H9 (cell line): ENCODE results near the gene DLEC1. TPM values are rescaled to one million over a fixed set of nuclear protein-coding genes. Genes with fewer than 3 reads are reported as not detected.
"Not testable (repeated sequence)": the region's sequence is repeated elsewhere in the genome, so short reads cannot be mapped to it uniquely, and the experiment has no call there.

Experiments used
- DNase-seq: peaks from one replicate; pipeline ENCODE4 v3.0.0-alpha.2; 2017
- H2AFZ ChIP-seq: one replicate; pipeline ENCODE4 v1.6.1; 2013; ENCODE audit warnings: mild to moderate bottlenecking, low read length, control low read depth, moderate library complexity
- H2AK5ac ChIP-seq: 2 replicates; pipeline ENCODE4 v1.6.1; 2013; ENCODE audit warnings: low read length, control low read depth, mixed read lengths; ENCODE audit not compliant: insufficient read length
- H2BK120ac ChIP-seq: one replicate; pipeline ENCODE4 v1.6.1; 2013; ENCODE audit warnings: low read depth, mild to moderate bottlenecking, low read length, control low read depth, inconsistent platforms; ENCODE audit not compliant: poor library complexity, severe bottlenecking
- H2BK12ac ChIP-seq: 2 replicates; pipeline ENCODE4 v1.6.1; 2013; ENCODE audit warnings: low read length, control low read depth, mixed read lengths, low read depth; ENCODE audit not compliant: insufficient read length
- H2BK15ac ChIP-seq: 2 replicates; pipeline ENCODE4 v1.6.1; 2013; ENCODE audit warnings: low read depth, low read length, control low read depth
- H2BK20ac ChIP-seq: one replicate; pipeline ENCODE4 v1.6.1; 2013; ENCODE audit warnings: low read depth, mild to moderate bottlenecking, low read length, control low read depth, inconsistent platforms; ENCODE audit not compliant: poor library complexity, severe bottlenecking
- H2BK5ac ChIP-seq: 2 replicates; pipeline ENCODE4 v1.6.1; 2013; ENCODE audit warnings: low read length, control low read depth, mixed read lengths; ENCODE audit not compliant: insufficient read length
- H3K14ac ChIP-seq: 2 replicates; pipeline ENCODE4 v1.6.1; 2013; ENCODE audit warnings: low read length, control low read depth; ENCODE audit not compliant: insufficient read depth
- H3K18ac ChIP-seq: 2 replicates; pipeline ENCODE4 v1.6.1; 2013; ENCODE audit warnings: low read depth, mild to moderate bottlenecking, mixed read lengths, low read length, control low read depth; ENCODE audit not compliant: insufficient read length
- H3K23ac ChIP-seq: 2 replicates; pipeline ENCODE4 v1.6.1; 2013; ENCODE audit warnings: low read length, control low read depth, mixed read lengths, low read depth; ENCODE audit not compliant: insufficient read length
- H3K23me2 ChIP-seq: 2 replicates; pipeline ENCODE4 v1.6.1; 2013; ENCODE audit warnings: low read depth, mild to moderate bottlenecking, mixed read lengths, low read length, control low read depth; ENCODE audit not compliant: insufficient read length, poor library complexity, severe bottlenecking
- H3K27ac ChIP-seq: 2 replicates; pipeline ENCODE4 v1.5.1; 2013; ENCODE audit warnings: low read length, control low read depth, mixed read lengths, low read depth; ENCODE audit not compliant: insufficient read length
- H3K27me3 ChIP-seq: 2 replicates; pipeline ENCODE4 v1.6.1; 2013; ENCODE audit warnings: low read length, control low read depth, inconsistent platforms; ENCODE audit not compliant: insufficient read depth
- H3K4ac ChIP-seq: 2 replicates; pipeline ENCODE4 v1.6.1; 2013; ENCODE audit warnings: low read depth, mild to moderate bottlenecking, control low read depth, inconsistent platforms, low read length, moderate library complexity
- H3K4me1 ChIP-seq: 2 replicates; pipeline ENCODE4 v1.6.1; 2013; ENCODE audit warnings: low read length, control low read depth, inconsistent platforms; ENCODE audit not compliant: insufficient read depth
- H3K4me2 ChIP-seq: 2 replicates; pipeline ENCODE4 v1.6.1; 2013; ENCODE audit warnings: low read length, control low read depth, mixed read lengths; ENCODE audit not compliant: insufficient read length, insufficient read depth
- H3K56ac ChIP-seq: 2 replicates; pipeline ENCODE4 v1.6.1; 2013; ENCODE audit warnings: low read depth, mild to moderate bottlenecking, mixed read lengths, low read length, control low read depth; ENCODE audit not compliant: insufficient read length
- H3K79me1 ChIP-seq: 2 replicates; pipeline ENCODE4 v1.6.1; 2013; ENCODE audit warnings: low read depth, mild to moderate bottlenecking, moderate library complexity, low read length, control low read depth, inconsistent platforms; ENCODE audit not compliant: insufficient read depth, poor library complexity, severe bottlenecking
- H3K79me2 ChIP-seq: 2 replicates; pipeline ENCODE4 v1.6.1; 2013; ENCODE audit warnings: low read length, control low read depth, inconsistent platforms; ENCODE audit not compliant: insufficient read depth
- H3K9ac ChIP-seq: 2 replicates; pipeline ENCODE4 v1.6.1; 2013; ENCODE audit warnings: low read length, control low read depth, mixed read lengths; ENCODE audit not compliant: insufficient read length; ENCODE audit errors: extremely low read depth
- H3K9me3 ChIP-seq: one replicate; pipeline ENCODE4 v1.6.1; 2013; ENCODE audit warnings: low read depth, low read length, inconsistent platforms; ENCODE audit not compliant: control insufficient read depth
- H3T11ph ChIP-seq: one replicate; pipeline ENCODE4 v1.6.1; 2013; ENCODE audit warnings: mild to moderate bottlenecking, low read length, control low read depth, inconsistent platforms
- H4K20me1 ChIP-seq: one replicate; pipeline ENCODE4 v1.6.1; 2013; ENCODE audit not compliant: control insufficient read depth, insufficient read length, insufficient read depth
- H4K5ac ChIP-seq: 2 replicates; pipeline ENCODE4 v1.6.1; 2013; ENCODE audit warnings: low read depth, mild to moderate bottlenecking, mixed read lengths, low read length, control low read depth; ENCODE audit not compliant: insufficient read length
- H4K8ac ChIP-seq: replicated peaks from 2 replicates; pipeline ENCODE4 v1.6.1; 2013; ENCODE audit warnings: low read length, control low read depth, mixed read lengths, low read depth; ENCODE audit not compliant: insufficient read length
- H4K91ac ChIP-seq: 2 replicates; pipeline ENCODE4 v1.6.1; 2013; ENCODE audit warnings: low read depth, mild to moderate bottlenecking, moderate library complexity, mixed read lengths, low read length, control low read depth; ENCODE audit not compliant: insufficient read length
- H3K27ac Mint-ChIP-seq, 3 experiments: 2 replicates in 2 of 3; 3 replicates in 1 of 3; pipeline ENCODE4 v1.8.0; 2020 to 2021; ENCODE audit warnings: mixed read lengths in 3 of 3, mild to moderate bottlenecking in 1 of 3, moderate library complexity in 1 of 3
- H3K27me3 Mint-ChIP-seq: 2 replicates; pipeline ENCODE4 v1.8.0; 2021; ENCODE audit warnings: low read depth, mild to moderate bottlenecking, moderate library complexity, mixed read lengths
- H3K36me3 Mint-ChIP-seq, 3 experiments: 2 replicates in 2 of 3; 3 replicates in 1 of 3; pipeline ENCODE4 v1.8.0; 2020 to 2021; ENCODE audit warnings: low read depth in 3 of 3, mixed read lengths in 3 of 3; ENCODE audit not compliant: insufficient read depth in 1 of 3
- H3K4me1 Mint-ChIP-seq, 2 experiments: 2 replicates each; pipeline ENCODE4 v1.8.0; 2020; ENCODE audit warnings: mixed read lengths in 2 of 2
- H3K4me3 Mint-ChIP-seq, 2 experiments: 2 replicates in 1 of 2; 3 replicates in 1 of 2; pipeline ENCODE4 v1.8.0; 2020 to 2021; ENCODE audit warnings: mild to moderate bottlenecking in 2 of 2, mixed read lengths in 2 of 2, moderate library complexity in 1 of 2
- H3K9me3 Mint-ChIP-seq, 2 experiments: 2 replicates in 1 of 2; 3 replicates in 1 of 2; pipeline ENCODE4 v1.8.0; 2020; ENCODE audit warnings: mild to moderate bottlenecking in 2 of 2, mixed read lengths in 2 of 2, moderate library complexity in 1 of 2
- WGBS: extraction: QIAGEN DNeasy Blood & Tissue Kit; methylation state at CpG from one replicate; pipeline ENCODE4 v1.1.7; 2013; ENCODE audit warnings: missing lambda C conversion rate, low lambda C conversion rate, mixed read lengths; ENCODE audit not compliant: insufficient read length; ENCODE audit errors: extremely low coverage; 5-methylcytosine and 5-hydroxymethylcytosine counted together
- total RNA-seq: library from RNA; stranded (reverse); gene quantifications from 2 replicates; pipeline ENCODE4 v1.2.1, GENCODE V29; 2021
- TF ChIP-seq, protein P1 (sequence below): fragments of 200-600 bp; sonication (generic); conservative IDR thresholded peaks from 3 replicates; pipeline ENCODE4 v1.8.0; 2021; ENCODE audit warnings: antibody characterized with exemption, mild to moderate bottlenecking

Gene DLEC1
- total RNA-seq, 1 experiment from 2014 or later = 2.1 TPM

DNA sequence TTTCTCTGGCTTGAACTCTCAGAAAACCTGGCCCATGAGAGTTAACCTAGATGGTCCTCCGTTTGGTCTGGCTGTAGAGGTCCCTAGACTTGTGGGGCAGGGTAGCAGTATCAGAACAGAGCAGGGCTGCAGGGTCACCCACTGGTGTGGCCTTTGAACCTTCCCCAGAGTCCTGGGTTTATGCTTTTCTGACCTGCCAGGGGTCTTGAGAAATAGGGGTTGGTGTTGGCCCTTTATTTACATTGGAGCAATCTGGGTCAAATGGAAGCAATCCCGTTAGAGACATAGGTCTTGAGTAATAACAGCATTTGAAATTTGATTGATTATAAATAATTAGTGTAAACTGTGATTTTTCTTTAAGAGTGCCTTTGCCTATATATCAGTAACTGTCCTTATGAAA, 23.8 kb downstream of the DLEC1 start:
- Mint-ChIP-seq H3K9me3 (peaks cover 23 to 27% of the 10 kb centered on the region in 2 experiments), H3K4me1 (no peaks in the 10 kb centered on the region), H3K27ac (no peak overlapping the region), H3K27me3 (peaks cover 4% of the 10 kb centered on the region), H3K36me3 (peaks cover 5 to 19% (median 8%) of the 10 kb centered on the region in 3 experiments; a peak in 4 of 7 replicates), H3K4me3 (no peak overlapping the region)
- no peak overlapping the region for H2BK20ac ChIP-seq
- H3K4ac ChIP-seq = no peak overlapping the region
- no peak overlapping the region for H3K27ac ChIP-seq
- no peak overlapping the region for H3K4me2 ChIP-seq
- no peaks in the 10 kb centered on the region for H3K23me2 ChIP-seq
- WGBS = no CpG with 5 or more reads among the region's 2 CpGs
- no peaks in the 10 kb centered on the region for H3K27me3 ChIP-seq
- no peak overlapping the region for H2BK15ac ChIP-seq
- H4K20me1 ChIP-seq = no peaks in the 10 kb centered on the region
- no peak overlapping the region for H3K23ac ChIP-seq
- H3K14ac ChIP-seq = no peak overlapping the region
- no peak overlapping the region for H2BK5ac ChIP-seq
- no peak overlapping the region for H4K5ac ChIP-seq
- no peak overlapping the region for H3K56ac ChIP-seq
- DNase-seq = no peak
- peaks cover 2% of the 10 kb centered on the region; the same call in 1 of the 2 replicates for H3K4me1 ChIP-seq
- no peaks in the 10 kb centered on the region for H3K79me1 ChIP-seq
- H3K9me3 ChIP-seq = no peaks in the 10 kb centered on the region
- H4K8ac ChIP-seq = no peak overlapping the region
- H3K79me2 ChIP-seq = no peaks in the 10 kb centered on the region
- H2AK5ac ChIP-seq = no peak overlapping the region
- H3K18ac ChIP-seq = no peak overlapping the region
- H2BK12ac ChIP-seq = no peak overlapping the region
- no peak overlapping the region for H3T11ph ChIP-seq
- TF ChIP-seq, protein P1, sequence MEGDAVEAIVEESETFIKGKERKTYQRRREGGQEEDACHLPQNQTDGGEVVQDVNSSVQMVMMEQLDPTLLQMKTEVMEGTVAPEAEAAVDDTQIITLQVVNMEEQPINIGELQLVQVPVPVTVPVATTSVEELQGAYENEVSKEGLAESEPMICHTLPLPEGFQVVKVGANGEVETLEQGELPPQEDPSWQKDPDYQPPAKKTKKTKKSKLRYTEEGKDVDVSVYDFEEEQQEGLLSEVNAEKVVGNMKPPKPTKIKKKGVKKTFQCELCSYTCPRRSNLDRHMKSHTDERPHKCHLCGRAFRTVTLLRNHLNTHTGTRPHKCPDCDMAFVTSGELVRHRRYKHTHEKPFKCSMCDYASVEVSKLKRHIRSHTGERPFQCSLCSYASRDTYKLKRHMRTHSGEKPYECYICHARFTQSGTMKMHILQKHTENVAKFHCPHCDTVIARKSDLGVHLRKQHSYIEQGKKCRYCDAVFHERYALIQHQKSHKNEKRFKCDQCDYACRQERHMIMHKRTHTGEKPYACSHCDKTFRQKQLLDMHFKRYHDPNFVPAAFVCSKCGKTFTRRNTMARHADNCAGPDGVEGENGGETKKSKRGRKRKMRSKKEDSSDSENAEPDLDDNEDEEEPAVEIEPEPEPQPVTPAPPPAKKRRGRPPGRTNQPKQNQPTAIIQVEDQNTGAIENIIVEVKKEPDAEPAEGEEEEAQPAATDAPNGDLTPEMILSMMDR = no peak
- no peak overlapping the region for H4K91ac ChIP-seq
- no peak overlapping the region for H3K9ac ChIP-seq
- no peak overlapping the region for H2AFZ ChIP-seq
- H2BK120ac ChIP-seq = no peak overlapping the region

DNA sequence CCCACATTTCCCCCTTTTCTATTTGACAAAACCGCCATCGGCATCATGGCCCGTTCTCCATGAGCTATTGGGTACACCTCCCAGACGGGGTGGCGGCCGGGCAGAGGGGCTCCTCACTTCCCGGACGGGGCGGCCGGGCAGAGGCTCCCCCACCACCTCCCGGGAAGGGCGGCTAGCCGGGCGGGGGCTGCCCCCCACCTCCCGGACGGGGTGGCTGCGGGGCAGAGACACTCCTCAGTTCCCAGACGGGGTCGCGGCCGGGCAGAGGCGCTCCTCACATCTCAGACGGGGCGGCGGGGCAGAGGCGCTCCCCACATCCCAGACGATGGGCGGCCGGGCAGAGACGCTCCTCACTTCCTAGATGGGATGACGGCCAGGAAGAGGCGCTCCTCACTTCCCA, 25.4 kb downstream of the DLEC1 start:
- H3K27me3 Mint-ChIP-seq, H4K5ac ChIP-seq, H2BK20ac ChIP-seq, H3K14ac ChIP-seq, H3K79me2 ChIP-seq, H2BK15ac ChIP-seq, H3K23me2 ChIP-seq, H2BK12ac ChIP-seq, H3K18ac ChIP-seq, H2AFZ ChIP-seq, H3K27ac ChIP-seq, H3K79me1 ChIP-seq, H3K27ac Mint-ChIP-seq, H3T11ph ChIP-seq, H3K56ac ChIP-seq, H3K4me3 Mint-ChIP-seq, H3K9ac ChIP-seq, H3K23ac ChIP-seq, H3K27me3 ChIP-seq, H4K20me1 ChIP-seq, DNase-seq, H4K91ac ChIP-seq, H4K8ac ChIP-seq, H3K4ac ChIP-seq, H3K4me2 ChIP-seq, H3K4me1 Mint-ChIP-seq, H2BK120ac ChIP-seq, H2AK5ac ChIP-seq, H3K9me3 ChIP-seq, H2BK5ac ChIP-seq, H3K4me1 ChIP-seq: not testable (repeated sequence)
- no CpG with 5 or more reads among the region's 32 CpGs for WGBS
- Mint-ChIP-seq H3K9me3 (peaks cover 23 to 27% of the 10 kb centered on the region in 2 experiments), H3K36me3 (peaks cover 5 to 19% (median 8%) of the 10 kb centered on the region in 3 experiments; a peak in 4 of 7 replicates)
